ENCODE measurements around the gene CTDSPL.

Gene CTDSPL

GRCh38 chr3:38026856-38027255 is 165.2 kb downstream of the CTDSPL start:
- TF ChIP-seq, protein P1, sequence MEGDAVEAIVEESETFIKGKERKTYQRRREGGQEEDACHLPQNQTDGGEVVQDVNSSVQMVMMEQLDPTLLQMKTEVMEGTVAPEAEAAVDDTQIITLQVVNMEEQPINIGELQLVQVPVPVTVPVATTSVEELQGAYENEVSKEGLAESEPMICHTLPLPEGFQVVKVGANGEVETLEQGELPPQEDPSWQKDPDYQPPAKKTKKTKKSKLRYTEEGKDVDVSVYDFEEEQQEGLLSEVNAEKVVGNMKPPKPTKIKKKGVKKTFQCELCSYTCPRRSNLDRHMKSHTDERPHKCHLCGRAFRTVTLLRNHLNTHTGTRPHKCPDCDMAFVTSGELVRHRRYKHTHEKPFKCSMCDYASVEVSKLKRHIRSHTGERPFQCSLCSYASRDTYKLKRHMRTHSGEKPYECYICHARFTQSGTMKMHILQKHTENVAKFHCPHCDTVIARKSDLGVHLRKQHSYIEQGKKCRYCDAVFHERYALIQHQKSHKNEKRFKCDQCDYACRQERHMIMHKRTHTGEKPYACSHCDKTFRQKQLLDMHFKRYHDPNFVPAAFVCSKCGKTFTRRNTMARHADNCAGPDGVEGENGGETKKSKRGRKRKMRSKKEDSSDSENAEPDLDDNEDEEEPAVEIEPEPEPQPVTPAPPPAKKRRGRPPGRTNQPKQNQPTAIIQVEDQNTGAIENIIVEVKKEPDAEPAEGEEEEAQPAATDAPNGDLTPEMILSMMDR (IDR thresholded peaks at IDR 0.05), result no peak
- no peak overlapping the region for H3K4me3 ChIP-seq
- no peak for DNase-seq (ENCODE audit: low spot score)
- peak overlapping the region; percentile 17 to 20 for H3K27ac ChIP-seq

DNA sequence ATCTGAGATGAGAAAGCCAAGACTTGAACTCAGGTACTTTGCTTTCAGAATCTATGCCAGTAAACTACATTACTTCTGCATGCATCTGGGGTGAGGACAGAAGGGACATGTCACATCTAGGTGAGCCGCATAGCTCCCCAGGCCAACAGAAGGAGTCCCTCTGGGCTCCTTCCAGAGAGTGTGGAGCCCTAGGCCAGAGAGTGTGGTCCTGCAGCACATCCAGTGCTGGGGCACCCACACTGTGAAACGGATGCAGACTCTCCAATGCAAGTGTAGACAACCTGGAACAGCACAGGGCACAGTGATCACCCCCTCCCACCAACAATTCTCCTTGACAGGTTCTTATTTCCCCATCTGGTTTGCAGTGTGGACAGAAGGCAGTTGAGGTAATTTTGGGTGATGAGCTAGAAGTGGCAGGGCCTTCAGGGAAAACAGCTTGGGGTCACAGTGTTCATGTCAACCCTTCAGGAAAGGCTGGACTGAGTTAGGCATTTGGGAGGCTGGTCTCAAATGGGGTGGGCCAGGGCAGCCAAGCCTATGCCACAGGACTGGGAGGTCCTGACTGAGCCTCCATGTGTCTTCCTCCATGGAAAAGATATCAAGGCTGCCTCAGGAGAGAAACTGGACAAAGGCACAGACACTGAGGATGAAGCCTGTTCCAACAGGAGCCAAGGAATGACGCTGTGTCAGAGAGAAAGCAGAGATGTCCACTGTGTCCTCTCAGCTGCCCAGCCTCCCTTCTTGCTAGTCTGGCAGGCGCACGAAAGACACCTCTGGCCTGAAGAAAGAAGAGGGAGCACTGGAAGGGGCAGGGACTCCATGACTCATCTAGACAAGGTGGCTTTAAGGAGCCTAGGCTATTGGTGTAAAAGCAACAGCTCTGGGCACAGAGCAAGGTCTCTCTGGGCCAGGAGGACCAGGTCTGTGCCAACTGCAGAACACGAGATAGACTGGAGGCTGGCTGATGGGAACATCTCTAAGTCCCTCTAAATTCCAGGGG is 166.1 kb downstream of the CTDSPL start:
- Histone ChIP-seq H3K27ac (peak overlapping the region; percentile 89 to 99), H3K4me3 (peak overlapping the region; percentile 99)
- no peak for DNase-seq (ENCODE audit: low spot score)
- TF ChIP-seq, protein P1 (IDR thresholded peaks at IDR 0.05), result no peak

DNA sequence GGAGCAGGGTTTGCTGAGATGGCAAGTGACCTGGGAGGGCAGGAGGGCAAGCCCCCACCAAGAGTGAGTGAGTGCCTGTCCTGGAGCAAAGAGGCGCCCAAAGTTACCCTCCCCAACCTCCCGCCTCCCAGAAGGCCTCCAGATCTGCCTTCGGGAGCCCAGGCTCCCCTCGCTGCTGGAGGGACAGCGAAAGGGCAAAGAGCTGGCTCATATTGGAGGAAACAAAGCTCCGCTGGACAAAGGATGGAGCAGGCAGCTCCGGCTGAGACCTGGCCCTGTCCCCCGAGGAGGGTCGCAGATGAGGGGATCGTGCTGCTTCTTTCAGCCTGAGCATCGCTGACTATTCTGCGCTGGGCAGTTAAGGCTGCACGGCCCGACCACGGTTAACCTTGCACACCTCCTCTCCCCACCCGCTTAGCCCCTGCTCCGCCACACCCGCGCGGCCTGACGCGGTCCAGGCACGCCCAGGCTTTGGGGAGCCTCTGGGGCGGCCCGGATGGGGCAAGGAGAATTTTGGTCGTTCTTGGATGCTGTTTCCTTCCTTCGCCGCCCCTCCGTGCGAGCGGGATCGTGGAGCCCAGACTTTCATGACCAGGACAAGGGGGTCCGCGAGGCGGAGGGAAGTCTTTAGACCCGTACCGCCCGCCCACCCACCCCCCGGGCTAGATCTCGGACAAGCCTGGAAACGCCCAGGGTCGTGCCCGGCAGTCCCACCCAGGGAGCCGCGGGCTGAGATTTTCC is 167.1 kb downstream of the CTDSPL start:
- peak overlapping the region; percentile 89 to 99 for H3K27ac ChIP-seq
- peak overlapping the region; percentile 99 for H3K4me3 ChIP-seq
- no peak for DNase-seq (ENCODE audit: low spot score)
- TF ChIP-seq, protein P1 (IDR thresholded peaks at IDR 0.05), result no peak

DNA sequence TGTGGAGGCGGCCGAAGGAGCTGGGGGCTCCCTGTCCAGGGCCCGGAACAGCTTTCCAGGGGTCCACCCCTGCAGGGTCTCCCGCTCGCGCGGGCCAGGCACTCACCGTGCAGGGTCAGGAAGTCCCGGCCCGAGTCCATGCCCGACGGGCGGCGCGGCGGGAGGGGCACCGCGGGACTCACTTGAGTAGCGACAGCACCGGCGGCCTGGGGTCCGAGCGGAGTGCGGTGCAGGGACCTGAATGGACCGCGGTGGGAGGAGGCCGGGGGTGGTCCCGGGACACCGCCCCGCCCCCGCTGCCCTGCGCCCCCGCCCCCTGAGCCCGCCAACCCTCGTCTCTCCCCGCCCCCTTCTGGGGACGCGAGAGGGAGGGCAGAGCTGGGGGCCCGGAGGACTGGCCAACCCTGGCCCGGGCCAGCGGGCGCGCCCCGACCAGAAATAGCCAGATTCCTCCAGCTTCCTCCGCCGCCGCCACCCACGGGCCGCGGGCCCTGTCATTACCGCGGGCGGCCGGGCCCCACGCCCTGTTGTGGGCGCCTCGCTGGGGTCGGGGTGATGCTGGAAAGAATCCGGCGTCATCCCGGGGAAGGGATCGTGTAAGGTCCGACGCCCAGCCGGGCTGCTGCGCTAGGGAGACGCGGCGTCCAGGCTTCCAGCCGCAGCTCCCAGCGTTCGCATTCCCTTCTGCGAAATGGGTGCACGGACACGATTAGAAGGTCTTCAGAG is 167.9 kb downstream of the CTDSPL start, which contains the start of gene PLCD1:
Gene PLCD1 (minus strand): TSS at position 243 of the 726 bp plus-strand sequence. CDS start 103 bp downstream, at position 140.
- peak; percentile 94 for DNase-seq (ENCODE audit: low spot score)
- Histone ChIP-seq H3K27ac (peak within 1 kb of the TSS; percentile 89 to 99), H3K4me3 (peak within 1 kb of the TSS; percentile 99)
- TF ChIP-seq, protein P1 (IDR thresholded peaks at IDR 0.05), result no peak

DNA sequence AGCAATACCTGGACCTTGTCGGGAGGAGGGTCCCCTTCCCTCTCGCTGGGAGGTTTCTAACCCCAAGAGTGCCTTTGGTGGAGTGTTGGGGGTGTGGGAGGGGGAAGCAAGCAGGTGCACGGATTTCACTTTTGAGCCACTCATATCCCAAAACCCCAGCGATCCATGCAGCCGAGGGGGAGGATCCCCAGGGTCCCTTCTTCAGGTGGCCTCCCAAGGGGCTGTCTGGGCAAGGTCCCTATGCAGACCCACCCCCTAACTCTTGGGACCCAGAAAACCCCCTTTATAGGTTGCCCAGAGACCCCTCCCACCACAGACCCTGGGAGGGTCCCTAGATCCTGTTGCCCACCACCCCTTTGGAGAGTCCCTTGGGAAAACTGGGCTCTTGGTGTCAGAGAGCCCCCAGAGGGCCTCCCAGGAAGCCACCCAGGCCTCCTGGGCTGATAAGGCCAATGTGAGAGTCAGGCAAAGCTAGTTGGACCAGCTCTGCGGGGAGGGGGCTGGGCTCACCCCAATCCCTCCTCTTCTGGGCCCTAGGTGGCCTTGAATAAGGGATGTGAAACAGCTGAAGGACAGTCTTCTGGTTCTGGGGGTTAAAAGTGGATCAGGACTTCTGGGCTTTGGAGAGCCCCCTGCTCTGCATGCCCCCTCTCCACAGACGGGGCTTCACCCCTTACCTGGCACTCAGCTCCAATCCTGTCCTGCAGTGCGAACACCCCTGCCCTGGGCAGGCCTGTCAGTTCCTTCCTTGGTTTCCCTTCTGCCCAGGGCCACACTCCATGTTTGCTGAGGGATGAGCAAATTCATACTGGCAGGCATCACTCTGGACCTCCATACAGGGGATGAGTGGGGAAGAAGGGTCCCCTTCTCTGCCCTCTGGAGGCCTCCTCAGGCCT is 168.7 kb downstream of the CTDSPL start:
- DNase-seq (ENCODE audit: low spot score), result no peak
- peak overlapping the region; percentile 99 for H3K4me3 ChIP-seq
- H3K27ac ChIP-seq, result peak overlapping the region; percentile 89 to 99
- TF ChIP-seq, protein P1 (IDR thresholded peaks at IDR 0.05), result no peak

All from coronary artery (tissue), 2 donors.